SH-SY5Y (cell line): ENCODE results near the gene ZNF644.

Experiments used
- GATA2 ChIP-seq: IDR thresholded peaks from 2 replicates; pipeline ENCODE4 v1.6.1; 2011; ENCODE audit warnings: mild to moderate bottlenecking, low read depth, low read length
- GATA3 ChIP-seq: IDR thresholded peaks from 2 replicates; pipeline ENCODE4 v1.6.1; 2011; ENCODE audit warnings: low read depth, mild to moderate bottlenecking, low read length, moderate library complexity

DNA sequence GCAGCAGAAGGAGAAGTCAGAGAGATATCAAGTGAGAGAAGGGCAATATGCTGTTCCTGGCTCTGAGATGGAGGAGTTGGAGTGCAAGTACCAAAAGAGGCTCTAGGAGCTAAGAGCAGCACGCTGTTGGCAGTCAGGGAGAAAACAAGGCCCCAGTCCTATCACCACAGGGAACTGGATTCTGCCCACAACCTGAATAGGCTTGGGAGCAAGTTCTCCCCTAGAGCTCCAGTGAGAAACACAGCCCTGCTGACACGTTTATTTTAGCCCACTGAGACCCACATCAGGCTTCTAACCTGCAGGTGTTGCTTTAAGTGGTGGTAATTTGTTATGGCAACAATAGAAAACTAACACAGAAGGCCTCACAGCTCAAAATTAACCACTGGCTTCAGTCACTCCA is 31.8 kb upstream of the ZNF644 start:
- TF ChIP-seq GATA2 (no peak), GATA3 (no peak)
